A549 (cell line): ENCODE data around the gene F11R.

Experiments
- BHLHE40 ChIP-seq: IDR thresholded peaks from 2 replicates; pipeline ENCODE4 v1.6.1; 2012; ENCODE audit warnings: low read depth, low read length, inconsistent platforms
- CTCF ChIP-seq: fragments of >200 bp; sonication (Bioruptor Twin); formaldehyde crosslinking; IDR thresholded peaks from 3 replicates; pipeline ENCODE4 v1.5.1; 2016
- EP300 ChIP-seq, 2 experiments: fragments of >200 bp; sonication (Bioruptor Twin); formaldehyde crosslinking; IDR thresholded peaks; 2 replicates in 1 of 2; 3 replicates in 1 of 2; pipeline ENCODE4 v1.6.1; 2016 to 2017
- KDM1A ChIP-seq: fragments of 200-600 bp; sonication (generic); IDR thresholded peaks from 2 replicates; pipeline ENCODE4 v1.6.1; 2016; ENCODE audit warnings: low read depth, mild to moderate bottlenecking
- PBX3 ChIP-seq: IDR thresholded peaks from 2 replicates; pipeline ENCODE4 v1.6.1; 2012
- RAD21 ChIP-seq, 2 experiments: fragments of >200 bp in 1 of 2; sonication (Bioruptor Twin) in 1 of 2; formaldehyde crosslinking in 1 of 2; IDR thresholded peaks in 1 of 2; conservative IDR thresholded peaks in 1 of 2; 2 replicates in 1 of 2; 3 replicates in 1 of 2; pipeline ENCODE4 v1.6.1; 2012 to 2018; ENCODE audit warnings: inconsistent platforms in 1 of 2
- ZC3H11A ChIP-seq: fragments of 450-650 bp; IDR thresholded peaks from 2 replicates; pipeline ENCODE4 v1.6.1; 2014; ENCODE audit warnings: antibody characterized with exemption, mild to moderate bottlenecking

GRCh38 chr1:160981584-160982411 is 39.2 kb downstream of the F11R start:
- TF ChIP-seq CTCF, result no peak
- TF ChIP-seq ZC3H11A, result no peak
- TF ChIP-seq EP300 (IDR thresholded peaks at IDR 0.05), result no peak
- TF ChIP-seq PBX3, result no peak
- TF ChIP-seq BHLHE40, result no peak
- no peak for TF ChIP-seq KDM1A
- no peak for TF ChIP-seq RAD21 (conservative IDR thresholded peaks at IDR 0.05 in 1 of 2, IDR thresholded peaks at IDR 0.05 in 1 of 2)
